Measurements from ENCODE around the gene ANKRD40CL. TPM values are rescaled to one million over a fixed set of nuclear protein-coding genes. Genes with fewer than 3 reads are reported as not detected.

The ANKRD40CL gene
- total and polyA plus RNA-seq, 9 of the 15 experiments (the other 6 are each of a cell fraction or from before 2014, with no cell fraction given) = not detected

- TF ChIP-seq ZNF175 (CRISPR knock-in tag; IDR thresholded peaks at IDR 0.05; ENCODE audit: low read depth) = peak; percentile 76; the same call in 1 of the 2 replicates
- no peak for TF ChIP-seq RHOXF2B (CRISPR knock-in tag; conservative IDR thresholded peaks at IDR 0.05)
- no peak for TF ChIP-seq ZMIZ1 (IDR thresholded peaks at IDR 0.05; ENCODE audit: low read depth in 2 of 2, low read length in 2 of 2)
- no peak for TF ChIP-seq ESRRA (IDR thresholded peaks at IDR 0.05; ENCODE audit: borderline replicate concordance, low read depth)
- no peak for TF ChIP-seq ZSCAN32 (CRISPR knock-in tag; IDR thresholded peaks at IDR 0.05)
- no peak for TF ChIP-seq EZH2 (IDR thresholded peaks at IDR 0.05; ENCODE audit: borderline replicate concordance, low read depth, low read length)
- no peak for TF ChIP-seq TCF7L2 (IDR thresholded peaks at IDR 0.05; ENCODE audit: low read depth, low read length)
- peak; percentile 30; the same call in 1 of the 2 replicates for TF ChIP-seq BACH1 (tag; IDR thresholded peaks at IDR 0.05)
- TF ChIP-seq PREB (CRISPR knock-in tag; IDR thresholded peaks at IDR 0.05) = no peak
- peak; percentile 45 for TF ChIP-seq SAP30 (IDR thresholded peaks at IDR 0.05; ENCODE audit: borderline replicate concordance, insufficient read depth, low read depth, low read length, poor library complexity, severe bottlenecking)
Measured at GRCh38 chr17:50719144-50719923, 48.0 kb downstream of the ANKRD40CL start, which contains the start of gene LUC7L3 (continued).

All from K562 (cell line).